Esophagus squamous epithelium (tissue), 5 donors: ENCODE results near the gene TFCP2L1. TPM values are rescaled to one million over a fixed set of nuclear protein-coding genes. Genes with fewer than 3 reads are reported as not detected.

Experiments used
- DNase-seq: peaks from one replicate; lab custom pipeline; 2025; lab: John Stamatoyannopoulos, UW
- H3K27ac ChIP-seq, 4 donors: fragments of 200-600 bp; sonication (generic); one replicate each; pipeline ENCODE4 v1.5.1; 2016 to 2019; ENCODE audit warnings: mild to moderate bottlenecking in 1 of 4
- H3K27me3 ChIP-seq, 4 donors: fragments of 200-600 bp; sonication (generic); 1 replicate in 3 of 4; 2 replicates in 1 of 4; pipeline versions ENCODE4 v1.5.1 to v1.6.0; 2017 to 2021; ENCODE audit warnings: antibody characterized with exemption in 1 of 4
- H3K36me3 ChIP-seq, 3 donors: fragments of 200-600 bp; sonication (generic); one replicate each; pipeline ENCODE4 v1.5.1; 2016 to 2019
- H3K4me1 ChIP-seq, 3 donors: fragments of 200-600 bp; sonication (generic); one replicate each; pipeline ENCODE4 v1.5.1; 2017 to 2019
- H3K4me3 ChIP-seq, 4 donors: fragments of 200-600 bp; sonication (generic); 1 replicate in 3 of 4; 2 replicates in 1 of 4; pipeline ENCODE4 v1.5.1; 2016 to 2019; ENCODE audit warnings: mild to moderate bottlenecking in 2 of 4, moderate library complexity in 1 of 4
- H3K9me3 ChIP-seq, 3 donors: fragments of 200-600 bp; sonication (generic); one replicate each; pipeline ENCODE4 v1.5.1; 2016 to 2019
- CTCF ChIP-seq, 6 experiments: fragments of 450-650 bp in 4 of 6; fragments of 200-600 bp in 2 of 6; sonication (generic) in 2 of 6; IDR thresholded peaks; one replicate each; pipeline ENCODE4 v1.5.1; 2016 to 2019; ENCODE audit warnings: antibody characterized with exemption in 6 of 6, mild to moderate bottlenecking in 4 of 6, moderate library complexity in 4 of 6
- POLR2A ChIP-seq, 4 donors: fragments of 450-650 bp; IDR thresholded peaks; one replicate each; pipeline ENCODE4 v1.6.1; 2017; ENCODE audit warnings: antibody characterized with exemption in 4 of 4, mild to moderate bottlenecking in 4 of 4, moderate library complexity in 3 of 4
- WGBS, 2 donors: methylation state at CpG; one replicate each; pipeline ENCODE4 v1.1.5; 2018; 5-methylcytosine and 5-hydroxymethylcytosine counted together
- intact Hi-C: fragments of 100-400 bp; cut with DNase I; formaldehyde crosslinking; loops from one replicate; pipeline ENCODE4 v1.15.0; 2022
- total RNA-seq, 4 donors: library from RNA; depleted of rRNA; stranded (reverse); fragments of >200 nt; gene quantifications; one replicate each; pipeline ENCODE4 v1.1.0, GENCODE V29; 2016
- donor health status: DM: yes; HTN: yes; CAD: no.

Gene TFCP2L1
- total RNA-seq, 4 donors from 2014 or later, result 17.9 to 39.7 (median 24.0) TPM

- H3K4me3 ChIP-seq, result no peak overlapping the region
- H3K27ac ChIP-seq, result no peak overlapping the region
- no peak for DNase-seq
- WGBS, 2 donors, result 57 to 78% methylated on average over 9 to 10 of the region's 14 CpGs
- TF ChIP-seq POLR2A (IDR thresholded peaks at IDR 0.05), result no peak
- no peak for TF ChIP-seq CTCF (IDR thresholded peaks at IDR 0.05)
- no peaks in the 10 kb centered on the region for H3K4me1 ChIP-seq
- H3K36me3 ChIP-seq, result no peaks in the 10 kb centered on the region
- intact Hi-C loops, result no loop called here
- H3K27me3 ChIP-seq, result no peaks in the 10 kb centered on the region
- H3K9me3 ChIP-seq, result no peaks in the 10 kb centered on the region
Measured at GRCh38 chr2:121293450-121294325, 8.7 kb upstream of the TFCP2L1 start.

- Histone ChIP-seq H3K9me3 (no peaks in the 10 kb centered on the region), H3K36me3 (no peaks in the 10 kb centered on the region), H3K27ac (no peak overlapping the region), H3K27me3 (peaks cover 0 to under 1% (median 0%) of the 10 kb centered on the region in 4 donors), H3K4me3 (no peak overlapping the region), H3K4me1 (peaks cover 0 to 7% (median 0%) of the 10 kb centered on the region in 3 donors)
- TF ChIP-seq CTCF (IDR thresholded peaks at IDR 0.05) (no peak), POLR2A (IDR thresholded peaks at IDR 0.05) (no peak)
- DNase-seq, result no peak
- WGBS, 2 donors, result 90 to 94% methylated on average over 5 of the region's 5 CpGs
- intact Hi-C loops, result no loop called here
Measured at GRCh38 chr2:121291251-121291580, 6.2 kb upstream of the TFCP2L1 start.

- Histone ChIP-seq H3K4me3 (no peak overlapping the region), H3K36me3 (no peaks in the 10 kb centered on the region), H3K4me1 (peaks cover 0 to 26% (median 0%) of the 10 kb centered on the region in 3 donors), H3K27ac (no peak overlapping the region), H3K9me3 (no peaks in the 10 kb centered on the region), H3K27me3 (peaks cover 0 to 20% (median 0%) of the 10 kb centered on the region in 4 donors)
- WGBS, 2 donors, result 65 to 82% methylated on average over 3 to 4 of the region's 5 CpGs
- DNase-seq, result no peak
- TF ChIP-seq POLR2A (IDR thresholded peaks at IDR 0.05) (no peak), CTCF (IDR thresholded peaks at IDR 0.05) (no peak)
- intact Hi-C loops, result no loop called here
Measured at GRCh38 chr2:121289271-121289670, 4.3 kb upstream of the TFCP2L1 start.

- no peaks in the 10 kb centered on the region for H3K36me3 ChIP-seq
- intact Hi-C loops, result no loop called here
- no peak overlapping the region for H3K4me3 ChIP-seq
- WGBS, 2 donors, result 55% methylated on average over 9 to 11 of the region's 12 CpGs
- peaks cover 0 to 33% (median 0%) of the 10 kb centered on the region in 3 donors for H3K4me1 ChIP-seq
- peaks cover 0 to 26% (median 0%) of the 10 kb centered on the region in 4 donors for H3K27me3 ChIP-seq
- DNase-seq, result no peak
- no peak overlapping the region for H3K27ac ChIP-seq
- no peak for TF ChIP-seq CTCF (IDR thresholded peaks at IDR 0.05)
- no peak for TF ChIP-seq POLR2A (IDR thresholded peaks at IDR 0.05)
- no peaks in the 10 kb centered on the region for H3K9me3 ChIP-seq
Measured at GRCh38 chr2:121288454-121289231, 3.6 kb upstream of the TFCP2L1 start.

- no peaks in the 10 kb centered on the region for H3K36me3 ChIP-seq
- DNase-seq, result no peak
- no peaks in the 10 kb centered on the region for H3K9me3 ChIP-seq
- peaks cover 0 to 40% (median 0%) of the 10 kb centered on the region in 3 donors for H3K4me1 ChIP-seq
- WGBS, 2 donors, result 85 to 90% methylated on average over 2 to 4 of the region's 4 CpGs
- TF ChIP-seq CTCF (IDR thresholded peaks at IDR 0.05), result no peak
- TF ChIP-seq POLR2A (IDR thresholded peaks at IDR 0.05), result no peak
- no peak overlapping the region for H3K4me3 ChIP-seq
- H3K27ac ChIP-seq, result no peak overlapping the region
- H3K27me3 ChIP-seq, result peaks cover 0 to 33% (median 0%) of the 10 kb centered on the region in 4 donors
- intact Hi-C loops, result no loop called here
Measured at GRCh38 chr2:121287956-121288355, 3.0 kb upstream of the TFCP2L1 start.
